ENCODE measurements around the gene KCNT2. TPM values are rescaled to one million over a fixed set of nuclear protein-coding genes. Genes with fewer than 3 reads are reported as not detected.

KCNT2 gene
- total and polyA plus RNA-seq, 2 of the 8 experiments (the other 6 are each of a cell fraction or from before 2014, with no cell fraction given), result 2.3 to 10.2 TPM

DNA sequence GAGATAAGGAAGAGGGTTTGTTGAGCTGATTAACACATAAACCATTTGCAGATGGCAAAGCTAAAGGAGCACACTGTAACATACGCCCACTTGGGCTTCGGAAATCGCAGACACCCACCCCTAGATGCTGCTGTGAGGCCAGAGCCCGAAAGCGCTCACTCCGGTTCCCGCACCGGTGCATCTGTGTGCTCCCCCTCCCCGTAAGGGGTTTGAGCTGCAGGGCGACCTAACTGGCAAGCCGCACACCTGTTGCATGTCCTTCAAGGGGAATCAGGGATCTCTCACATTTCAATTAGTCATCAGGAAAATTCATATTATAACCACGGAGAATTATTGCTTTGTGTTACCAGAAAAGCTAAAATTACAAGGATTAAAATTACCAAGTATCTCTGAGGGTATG lies 42.2 kb upstream of the KCNT2 start:
- Histone ChIP-seq H2BK120ac (replicated peaks; ENCODE audit: low read depth, low read length) (no peak overlapping the region), H2BK5ac (ENCODE audit: low read depth, low read length) (no peak overlapping the region), H3K56ac (replicated peaks; ENCODE audit: insufficient read length, low read depth, low read length) (no peak overlapping the region), H2AFZ (ENCODE audit: low read length) (peak overlapping the region; percentile 47; the same call in 1 of the 2 replicates), H2BK20ac (ENCODE audit: low read length) (no peak overlapping the region), H3K4me3 (ENCODE audit: extremely low read depth in 1 of 4, insufficient read depth in 2 of 4, low read depth in 3 of 4, low read length in 4 of 4) (peak overlapping the region in 1 of 4 experiments; percentile 36; a peak in 1 of 8 replicates), H3K36me3 (ENCODE audit: control insufficient read depth in 2 of 4, insufficient read depth in 4 of 4, low read length in 3 of 4) (no peaks in the 10 kb centered on the region), H2BK15ac (ENCODE audit: low read length) (no peak overlapping the region), H4K8ac (ENCODE audit: extremely low read depth, insufficient read depth, low read length) (no peak overlapping the region), H2BK12ac (ENCODE audit: low read depth, low read length) (no peak overlapping the region; the same call in 1 of the 2 replicates), H2AK5ac (ENCODE audit: low read depth, low read length) (no peak overlapping the region), H3K27ac (ENCODE audit: low read depth, low read length) (no peak overlapping the region), H3K23ac (ENCODE audit: insufficient read length) (no peak overlapping the region), H3K9me3 (ENCODE audit: insufficient read depth in 2 of 2, low read depth in 1 of 2, low read length in 1 of 2) (no peaks in the 10 kb centered on the region), H4K91ac (replicated peaks; ENCODE audit: insufficient read length, low read length) (no peak overlapping the region), H3K18ac (ENCODE audit: extremely low read depth, low read length) (no peak overlapping the region), H3K4me1 (replicated peaks in 1 of 4; ENCODE audit: control insufficient read depth in 3 of 4, insufficient read depth in 4 of 4, low read length in 3 of 4) (no peaks in the 10 kb centered on the region), H3K14ac (ENCODE audit: insufficient read length) (no peak overlapping the region), H4K5ac (ENCODE audit: insufficient read length, low read depth, low read length) (no peak overlapping the region), H3K4ac (replicated peaks; ENCODE audit: insufficient read length, low read depth, low read length) (no peak overlapping the region), H4K20me1 (replicated peaks in 1 of 2; ENCODE audit: control insufficient read depth in 1 of 2, insufficient read depth in 2 of 2, low read length in 2 of 2) (no peaks in the 10 kb centered on the region), H3K79me1 (ENCODE audit: low read depth, low read length) (no peaks in the 10 kb centered on the region), H3K79me2 (ENCODE audit: control insufficient read depth in 1 of 2, insufficient read depth in 2 of 2, low read length in 2 of 2) (no peaks in the 10 kb centered on the region), H3K4me2 (ENCODE audit: insufficient read depth in 1 of 2, low read depth in 2 of 2, low read length in 2 of 2) (peak overlapping the region in 1 of 2 experiments; percentile 55; a peak in 2 of 4 replicates), H3K27me3 (replicated peaks in 1 of 4; ENCODE audit: control insufficient read depth in 3 of 4, extremely low read depth in 1 of 4, insufficient read depth in 3 of 4, low read length in 3 of 4) (no peaks in the 10 kb centered on the region), H3K9ac (replicated peaks in 1 of 4; ENCODE audit: extremely low read depth in 1 of 4, low read depth in 3 of 4, low read length in 3 of 4) (no peak overlapping the region; a peak in 1 of 7 replicates), H3K23me2 (ENCODE audit: low read depth, low read length) (no peaks in the 10 kb centered on the region)
- DNase-seq (ENCODE audit: low read depth in 1 of 2, low spot score in 2 of 2), result no peak
- POLR2A ChIA-PET (ENCODE audit: partially characterized antibody), result interaction anchor here (2.1 kb wide), 1 partner anchor 42 kb away, joined by 9 read pairs; the partner anchor contains the start of gene KCNT2
- 87% methylated on average over 12 of the region's 12 CpGs; no CpG with 5 or more reads in 1 of the 2 experiments for WGBS, 2 experiments (ENCODE audit: extremely low coverage in 1 of 2, insufficient coverage in 1 of 2, insufficient read length in 1 of 2, insufficient replicate concordance in 2 of 2, low coverage in 1 of 2, low lambda C conversion rate in 2 of 2, missing lambda C conversion rate in 1 of 2)
- FAIRE-seq, result no peak
- CTCF ChIA-PET (ENCODE audit: partially characterized antibody), result interaction anchor here (1.3 kb wide), 1 partner anchor 293 kb away, joined by 3 read pairs; no protein-coding TSS in a partner anchor
- TF ChIP-seq JUND (IDR thresholded peaks at IDR 0.05; ENCODE audit: low read length) (no peak), MAX (IDR thresholded peaks at IDR 0.05) (no peak), ZNF274 (IDR thresholded peaks at IDR 0.05; ENCODE audit: borderline replicate concordance, extremely low read depth, low read length) (no peak), POU5F1 (IDR thresholded peaks at IDR 0.05; ENCODE audit: low read depth, low read length) (no peak), BRCA1 (IDR thresholded peaks at IDR 0.05; ENCODE audit: low read depth, low read length) (no peak), SAP30 (IDR thresholded peaks at IDR 0.05; ENCODE audit: insufficient read depth, insufficient replicate concordance, low read length) (no peak), CREB1 (IDR thresholded peaks at IDR 0.05) (no peak), TBP (IDR thresholded peaks at IDR 0.05; ENCODE audit: low read depth, low read length) (no peak)

Data from H1 (cell line).